K562 (cell line): ENCODE data around the gene SENP7.

Experiments
- CBX5 ChIP-seq: IDR thresholded peaks from 2 replicates; pipeline ENCODE4 v1.6.1; 2014; ENCODE audit warnings: low read depth, borderline replicate concordance
- JUND ChIP-seq, 2 experiments: IDR thresholded peaks; 2 replicates in 1 of 2; 3 replicates in 1 of 2; pipeline ENCODE4 v1.6.1; 2011; ENCODE audit warnings: borderline replicate concordance in 2 of 2, low read depth in 2 of 2, low read length in 2 of 2, improper control_type of control experiment in 1 of 2, missing biosample characterization in 1 of 2, missing genetic modification characterization in 1 of 2, missing genetic modification reagents in 1 of 2
- MTF1 ChIP-seq: fragments of 250-450 bp; sonication (Bioruptor Pico); IDR thresholded peaks from 2 replicates; pipeline ENCODE4 v1.9.0; 2021; ENCODE audit warnings: moderate library complexity, mild to moderate bottlenecking, inconsistent platforms, borderline replicate concordance

DNA sequence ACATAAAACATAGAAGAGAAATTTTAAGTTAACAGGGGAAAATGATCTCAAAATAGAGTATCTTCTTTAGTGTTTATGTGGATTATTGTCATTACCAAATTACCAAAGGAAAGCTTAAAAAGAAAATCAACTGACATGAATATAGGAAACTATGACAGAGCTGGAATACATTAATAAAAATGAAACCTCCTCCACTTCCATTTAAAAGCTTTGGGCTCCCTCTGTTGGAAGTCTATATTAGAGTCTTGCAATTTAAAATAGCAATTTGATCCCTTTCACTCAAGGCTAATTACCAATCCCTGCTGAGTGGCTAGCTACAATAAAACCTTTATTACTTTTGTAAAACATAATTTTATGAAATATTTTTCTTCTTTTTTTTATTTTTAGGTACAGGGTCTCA is 131.2 kb downstream of the SENP7 start:
- TF ChIP-seq CBX5 (no peak), MTF1 (CRISPR knock-in tag) (no peak), JUND (IDR thresholded peaks at IDR 0.05; ENCODE audit: borderline replicate concordance, low read depth, low read length) (no peak), JUND (tag; IDR thresholded peaks at IDR 0.05; ENCODE audit: borderline replicate concordance, low read depth, low read length) (no peak)
